NK-92 (cell line): ENCODE data around the gene MTSS2.
"Not testable (repeated sequence)": the region's sequence is repeated elsewhere in the genome, so short reads cannot be mapped to it uniquely, and the experiment has no call there.

Experiments used
- DNase-seq: peaks from one replicate; lab custom pipeline; 2025; ENCODE audit not compliant: unreplicated experiment; lab: John Stamatoyannopoulos, UW

The MTSS2 gene

GRCh38 chr16:70675851-70676513 is 9.9 kb downstream of the MTSS2 start:
- DNase-seq = no peak

GRCh38 chr16:70674221-70675014 is 11.4 kb downstream of the MTSS2 start:
- no peak for DNase-seq

- DNase-seq = not testable (repeated sequence)
These were observed 14.9 kb downstream of the MTSS2 start for GRCh38 chr16:70670938-70671337.

GRCh38 chr16:70670175-70670574 is 15.7 kb downstream of the MTSS2 start:
- no peak for DNase-seq

GRCh38 chr16:70665806-70666735 is 19.8 kb downstream of the MTSS2 start:
- no peak for DNase-seq

GRCh38 chr16:70665113-70665694 is 20.6 kb downstream of the MTSS2 start:
- no peak for DNase-seq

- DNase-seq = no peak
These were observed 21.3 kb downstream of the MTSS2 start for GRCh38 chr16:70664325-70665112.

GRCh38 chr16:70663524-70664324 is 22.1 kb downstream of the MTSS2 start:
- no peak for DNase-seq

- no peak for DNase-seq
These were observed 22.8 kb downstream of the MTSS2 start for GRCh38 chr16:70662991-70663523.

- no peak for DNase-seq
These were observed 23.8 kb downstream of the MTSS2 start for GRCh38 chr16:70661918-70662641.

- no peak for DNase-seq
These were observed 24.3 kb downstream of the MTSS2 start for GRCh38 chr16:70661534-70661917.

GRCh38 chr16:70660672-70661350 is 25.0 kb downstream of the MTSS2 start:
- DNase-seq = no peak

GRCh38 chr16:70659953-70660671 is 25.7 kb downstream of the MTSS2 start:
- DNase-seq = no peak

- no peak for DNase-seq
These were observed 26.3 kb downstream of the MTSS2 start for GRCh38 chr16:70659546-70659945.

GRCh38 chr16:70658921-70659320 is 26.9 kb downstream of the MTSS2 start:
- no peak for DNase-seq

- no peak for DNase-seq
These were observed 27.9 kb downstream of the MTSS2 start for GRCh38 chr16:70657956-70658355.

GRCh38 chr16:70656712-70657263 is 29.1 kb downstream of the MTSS2 start:
- DNase-seq = no peak
